HepG2 (cell line): ENCODE measurements around the gene TBC1D16. TPM values are rescaled to one million over a fixed set of nuclear protein-coding genes. Genes with fewer than 3 reads are reported as not detected.

Experiments
- ATAC-seq: fragments of 200-7000 bp; cut with Tn5 transposase; 3 replicates; pipeline ENCODE4 v1.9.1; 2020; ENCODE audit warnings: mild to moderate bottlenecking, moderate library complexity
- BruUV-seq: library from RNA; stranded (reverse); fragments of 400-500 nt; replicated peaks from 2 replicates; lab custom pipeline; 2021; lab: Mats Ljungman, UMichigan
- CTCF ChIA-PET: fragments of 300-600 bp; formaldehyde crosslinking; extraction: SDS; loops from one replicate; lab custom pipeline; 2021; ENCODE audit warnings: low total read pairs, inconsistent platforms, low intra/inter-chr PET ratio; lab: Yijun Ruan, JAX
- POLR2A ChIA-PET: fragments of 350-600 bp; sonication (Branson Sonifier 250); formaldehyde crosslinking; loops from one replicate; lab custom pipeline; 2020; ENCODE audit warnings: antibody characterized with exemption, inconsistent platforms; lab: Yijun Ruan, JAX
- DNase-seq: peaks from one replicate; pipeline ENCODE4 v3.0.0-alpha.2; 2015; ENCODE audit warnings: low spot score
- FAIRE-seq: peaks from 3 replicates; lab custom pipeline; 2011; peaks lifted over from hg19 to GRCh38; lab: Jason Lieb, UNC
- H2AFZ ChIP-seq: one replicate; pipeline ENCODE4 v1.6.1; 2011; ENCODE audit warnings: low read length, inconsistent platforms
- H3K27ac ChIP-seq: fragments of 300-600 bp; 3 replicates; pipeline ENCODE4 v1.8.0; 2011; ENCODE audit warnings: mixed run types, mild to moderate bottlenecking, mixed read lengths, low read length, inconsistent platforms; ENCODE audit not compliant: insufficient read depth; ENCODE audit errors: extremely low read length
- H3K27me3 ChIP-seq, 2 experiments: fragments of 200-600 bp in 1 of 2; 2 replicates in 1 of 2; 3 replicates in 1 of 2; pipeline versions ENCODE4 v1.6.0 to v1.8.0; 2011; ENCODE audit warnings: low read length in 2 of 2, mild to moderate bottlenecking in 2 of 2, moderate library complexity in 2 of 2, inconsistent platforms in 1 of 2; ENCODE audit not compliant: insufficient read depth in 2 of 2, control insufficient read depth in 1 of 2
- H3K36me3 ChIP-seq, 2 experiments: fragments of 200-600 bp in 1 of 2; replicated peaks in 1 of 2; 2 replicates in 1 of 2; 3 replicates in 1 of 2; pipeline versions ENCODE4 v1.5.1 to v1.8.0; 2011; ENCODE audit warnings: low read length in 2 of 2, inconsistent platforms in 1 of 2; ENCODE audit not compliant: insufficient read depth in 2 of 2, control insufficient read depth in 1 of 2
- H3K4me1 ChIP-seq: 2 replicates; pipeline ENCODE4 v1.5.1; 2012; ENCODE audit warnings: low read length, inconsistent platforms; ENCODE audit not compliant: insufficient read depth
- H3K4me2 ChIP-seq: 2 replicates; pipeline ENCODE4 v1.6.0; 2011; ENCODE audit warnings: low read depth, low read length, inconsistent platforms
- H3K4me3 ChIP-seq, 3 experiments: fragments of 200-600 bp in 1 of 3; sonication (generic), shearing (Covaris generic) in 1 of 3; replicated peaks in 1 of 3; 2 replicates each; pipeline ENCODE4 v1.5.1; 2011 to 2016; ENCODE audit warnings: low read length in 3 of 3, inconsistent platforms in 2 of 3, low read depth in 2 of 3, mild to moderate bottlenecking in 2 of 3, control low read depth in 1 of 3, mixed read lengths in 1 of 3; ENCODE audit not compliant: insufficient read depth in 1 of 3
- H3K79me2 ChIP-seq: one replicate; pipeline ENCODE4 v1.6.1; 2011; ENCODE audit warnings: low read length, inconsistent platforms; ENCODE audit not compliant: insufficient read depth
- H3K9ac ChIP-seq: 2 replicates; pipeline ENCODE4 v1.6.0; 2011; ENCODE audit warnings: mild to moderate bottlenecking, low read depth, low read length, inconsistent platforms; ENCODE audit not compliant: insufficient read depth
- H3K9me3 ChIP-seq: 2 replicates; pipeline ENCODE4 v1.5.1; 2012; ENCODE audit warnings: mild to moderate bottlenecking, low read length
- H4K20me1 ChIP-seq: 2 replicates; pipeline ENCODE4 v1.6.0; 2011; ENCODE audit warnings: inconsistent platforms, mild to moderate bottlenecking, low read length, moderate library complexity; ENCODE audit not compliant: insufficient read depth
- ERF ChIP-seq: IDR thresholded peaks from 2 replicates; pipeline ENCODE4 v1.6.1; 2018; ENCODE audit warnings: missing biosample characterization, missing genetic modification reagents
- FOXA3 ChIP-seq: IDR thresholded peaks from 2 replicates; pipeline ENCODE4 v1.6.1; 2016; ENCODE audit warnings: missing genetic modification reagents, missing compliant biosample characterization
- HHEX ChIP-seq: IDR thresholded peaks from 2 replicates; pipeline ENCODE4 v1.6.1; 2016; ENCODE audit warnings: control low read depth
- HNRNPL ChIP-seq: fragments of 200-400 bp; formaldehyde crosslinking; IDR thresholded peaks from 2 replicates; pipeline ENCODE4 v1.6.1; 2017; ENCODE audit warnings: mild to moderate bottlenecking, low read depth, low read length
- IKZF1 ChIP-seq: fragments of 450-650 bp; IDR thresholded peaks from 2 replicates; pipeline ENCODE4 v1.7.1; 2016
- MAFF ChIP-seq: IDR thresholded peaks from 2 replicates; pipeline ENCODE4 v1.6.1; 2011; ENCODE audit warnings: low read depth, low read length, improper control_type of control experiment
- MBD4 ChIP-seq: IDR thresholded peaks from 2 replicates; pipeline ENCODE4 v1.6.1; 2012; ENCODE audit warnings: low read length, inconsistent platforms, borderline replicate concordance
- MBNL3 ChIP-seq: fragments of 250-450 bp; sonication (Bioruptor Pico); conservative IDR thresholded peaks from 2 replicates; pipeline ENCODE4 v1.8.0; 2022; ENCODE audit warnings: mild to moderate bottlenecking, inconsistent platforms
- MXD1 ChIP-seq: sonication (generic); formaldehyde crosslinking; IDR thresholded peaks from 2 replicates; pipeline ENCODE4 v1.4.0; 2020; ENCODE audit warnings: mild to moderate bottlenecking, missing genetic modification reagents
- MYC ChIP-seq: sonication (generic); formaldehyde crosslinking; IDR thresholded peaks from 2 replicates; pipeline ENCODE4 v1.9.0; 2021; ENCODE audit warnings: missing genetic modification reagents, borderline replicate concordance
- NFKB2 ChIP-seq: sonication (generic); formaldehyde crosslinking; IDR thresholded peaks from 2 replicates; pipeline ENCODE4 v1.4.0; 2020; ENCODE audit warnings: missing genetic modification reagents, borderline replicate concordance
- PAF1 ChIP-seq: IDR thresholded peaks from 2 replicates; pipeline ENCODE4 v1.6.1; 2016; ENCODE audit warnings: missing genetic modification reagents, missing compliant biosample characterization
- REXO4 ChIP-seq: sonication (generic); formaldehyde crosslinking; IDR thresholded peaks from 2 replicates; pipeline ENCODE4 v1.8.0; 2022; ENCODE audit warnings: missing genetic modification reagents, mild to moderate bottlenecking, borderline replicate concordance
- RFX3 ChIP-seq: IDR thresholded peaks from 2 replicates; pipeline ENCODE4 v1.6.1; 2016; ENCODE audit warnings: missing biosample characterization, missing genetic modification reagents
- RFXANK ChIP-seq: IDR thresholded peaks from 2 replicates; pipeline ENCODE4 v1.6.1; 2016
- SNAI1 ChIP-seq: sonication (generic); formaldehyde crosslinking; IDR thresholded peaks from 2 replicates; pipeline ENCODE4 v1.5.0; 2020; ENCODE audit warnings: mild to moderate bottlenecking, missing genetic modification reagents, borderline replicate concordance
- TOPORS ChIP-seq: sonication (generic); formaldehyde crosslinking; IDR thresholded peaks from 2 replicates; pipeline ENCODE4 v1.8.0; 2023; ENCODE audit warnings: mild to moderate bottlenecking, missing genetic modification reagents
- TRIM24 ChIP-seq: sonication (generic); formaldehyde crosslinking; IDR thresholded peaks from 2 replicates; pipeline ENCODE4 v1.8.0; 2022; ENCODE audit warnings: mild to moderate bottlenecking, missing genetic modification reagents
- ZC3H13 ChIP-seq: sonication (generic); formaldehyde crosslinking; IDR thresholded peaks from 2 replicates; pipeline ENCODE4 v1.8.1; 2023; ENCODE audit warnings: mild to moderate bottlenecking, missing genetic modification reagents, moderate library complexity
- ZNF326 ChIP-seq: sonication (generic); formaldehyde crosslinking; IDR thresholded peaks from 2 replicates; pipeline ENCODE4 v1.4.0; 2020; ENCODE audit warnings: missing genetic modification reagents, borderline replicate concordance
- ZNF510 ChIP-seq: sonication (generic); formaldehyde crosslinking; IDR thresholded peaks from 2 replicates; pipeline ENCODE4 v1.4.0; 2020; ENCODE audit warnings: low read depth, mild to moderate bottlenecking, missing genetic modification reagents
- ZNF598 ChIP-seq: sonication (generic); formaldehyde crosslinking; IDR thresholded peaks from 2 replicates; pipeline ENCODE4 v1.5.1; 2020; ENCODE audit warnings: mild to moderate bottlenecking, missing genetic modification reagents, borderline replicate concordance
- ZSCAN21 ChIP-seq: sonication (generic); formaldehyde crosslinking; IDR thresholded peaks from 2 replicates; pipeline ENCODE4 v1.8.0; 2022; ENCODE audit warnings: mild to moderate bottlenecking, missing genetic modification reagents, moderate library complexity, borderline replicate concordance
- WGBS: methylation state at CpG from one replicate; pipeline ENCODE4 v1.1.6; 2017; ENCODE audit warnings: low lambda C conversion rate; 5-methylcytosine and 5-hydroxymethylcytosine counted together
- in situ Hi-C: cut with HindIII; loops from 2 replicates; pipeline ENCODE4 v1.10.0; 2017; ENCODE audit warnings: low pct_unique_long_range_greater_than_20kb; ENCODE audit not compliant: extremely low pct_ligation_motif_present
- intact Hi-C: fragments of 100-400 bp; cut with micrococcal nuclease; formaldehyde crosslinking; loops from one replicate; pipeline ENCODE4 v1.10.0; 2022; ENCODE audit not compliant: unreplicated experiment
- polyA plus RNA-seq, 8 experiments: library from polyadenylated mRNA; depleted of rRNA in 3 of 8; stranded (reverse) in 7 of 8; unstranded in 1 of 8; fragments of >200 nt; fragmentation: Illumina TruSeq in 4 of 8; extraction: Trizol in 4 of 8; gene quantifications; 2 replicates each; pipeline versions ENCODE4 v1.2.1 to v1.2.3, GENCODE V29; 2011 to 2016; ENCODE audit warnings: low read depth in 4 of 8, missing spikeins in 1 of 8, mixed read lengths in 1 of 8; ENCODE audit not compliant: insufficient read depth in 1 of 8
- total RNA-seq, 5 experiments: library from RNA; depleted of rRNA; stranded (reverse); fragments of >200 nt; fragmentation: Illumina TruSeq; extraction: Trizol; gene quantifications; 2 replicates each; pipeline ENCODE4 v1.2.3, GENCODE V29; 2016; ENCODE audit warnings: low read depth in 1 of 5
- TF ChIP-seq, protein P1 (sequence below): IDR thresholded peaks from 2 replicates; pipeline ENCODE4 v1.6.1; 2016; ENCODE audit warnings: missing biosample characterization, missing genetic modification reagents, low read depth

TBC1D16 gene
- total and polyA plus RNA-seq, 2 of the 13 experiments (the other 11 are each of a cell fraction or from before 2014, with no cell fraction given) = 14.9 to 24.9 TPM

DNA sequence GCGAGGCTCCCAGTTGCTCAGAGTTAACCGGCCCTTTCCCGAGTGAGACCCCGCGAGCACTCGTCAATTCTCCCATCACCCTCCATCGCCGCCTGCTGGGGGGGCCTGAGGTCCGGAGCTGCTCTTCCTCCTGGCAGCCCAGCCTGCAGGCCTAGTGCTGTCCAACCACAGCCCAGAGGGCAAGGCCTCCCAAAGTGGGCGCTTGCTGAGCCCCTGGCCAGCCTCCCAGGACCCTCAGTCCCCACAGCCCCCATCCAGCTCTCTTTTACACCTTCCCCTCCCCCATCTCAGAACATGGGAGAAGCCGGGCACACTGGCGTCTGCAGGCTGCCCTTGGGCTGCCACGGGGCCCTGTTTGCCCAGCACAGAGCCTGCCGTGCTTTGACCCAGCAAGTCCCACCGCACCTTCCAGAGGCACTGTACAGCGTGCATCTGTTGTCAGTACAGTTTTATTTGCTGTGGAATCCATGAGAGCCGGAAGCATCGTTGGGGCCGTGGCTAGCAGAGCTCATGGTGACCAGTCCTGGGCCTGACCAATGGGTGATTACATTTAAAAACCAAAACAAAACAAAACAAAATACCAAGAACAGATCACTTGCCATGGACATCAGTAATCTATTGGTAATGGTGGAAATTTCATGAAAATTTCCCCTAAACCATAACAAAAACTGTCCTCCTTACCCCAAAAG lies 100.3 kb downstream of the TBC1D16 start:
- H3K4me3 ChIP-seq = no peak overlapping the region
- H2AFZ ChIP-seq = no peak overlapping the region
- intact Hi-C loops (no loop called here), in situ Hi-C loops (no loop called here)
- no peak overlapping the region for H3K27ac ChIP-seq
- DNase-seq = no peak
- H3K9ac ChIP-seq = no peak overlapping the region
- H3K27me3 ChIP-seq = no peaks in the 10 kb centered on the region
- POLR2A ChIA-PET = interaction anchor here (1.0 to 2.3 kb wide), 5 partner anchors 9 to 99 kb away, joined by 3 to 9 read pairs (median 7); no protein-coding TSS in a partner anchor
- BruUV-seq = no TSS peak
- H3K36me3 ChIP-seq = peaks cover 2 to 11% of the 10 kb centered on the region in 2 experiments
- H3K4me2 ChIP-seq = no peak overlapping the region
- ATAC-seq = peak; percentile 2; the same call in 2 of the 3 replicates
- H3K79me2 ChIP-seq = no peaks in the 10 kb centered on the region
- H3K9me3 ChIP-seq = no peaks in the 10 kb centered on the region
- H3K4me1 ChIP-seq = peaks cover 83% of the 10 kb centered on the region
- WGBS = 72% methylated on average over 19 of the region's 19 CpGs
- no peaks in the 10 kb centered on the region for H4K20me1 ChIP-seq
- peak; percentile 30 for FAIRE-seq
- CTCF ChIA-PET = no interaction called here
- TF ChIP-seq ZSCAN21 (CRISPR knock-in tag) (peak; percentile 11; the same call in 1 of the 2 replicates), MBNL3 (CRISPR knock-in tag) (no peak), IKZF1 (no peak), ZNF326 (CRISPR knock-in tag) (no peak), ZC3H13 (CRISPR knock-in tag) (0 out of 2 replicates have a peak, but pooled peaks have one; percentile 56), RFX3 (CRISPR knock-in tag) (no peak), MBD4 (no peak), TOPORS (CRISPR knock-in tag) (no peak), MYC (0 out of 2 replicates have a peak, but pooled peaks have one; percentile 29), NFKB2 (CRISPR knock-in tag) (peak; percentile 28; the same call in 1 of the 2 replicates), MAFF (no peak), ERF (CRISPR knock-in tag) (no peak), MXD1 (CRISPR knock-in tag) (no peak), SNAI1 (CRISPR knock-in tag) (no peak), PAF1 (CRISPR knock-in tag) (no peak), REXO4 (CRISPR knock-in tag) (no peak), HNRNPL (peak; percentile 92), HHEX (CRISPR knock-in tag) (no peak), RFXANK (CRISPR knock-in tag) (no peak), ZNF598 (no peak), TRIM24 (CRISPR knock-in tag) (no peak), ZNF510 (no peak), FOXA3 (no peak)
- TF ChIP-seq, protein P1, sequence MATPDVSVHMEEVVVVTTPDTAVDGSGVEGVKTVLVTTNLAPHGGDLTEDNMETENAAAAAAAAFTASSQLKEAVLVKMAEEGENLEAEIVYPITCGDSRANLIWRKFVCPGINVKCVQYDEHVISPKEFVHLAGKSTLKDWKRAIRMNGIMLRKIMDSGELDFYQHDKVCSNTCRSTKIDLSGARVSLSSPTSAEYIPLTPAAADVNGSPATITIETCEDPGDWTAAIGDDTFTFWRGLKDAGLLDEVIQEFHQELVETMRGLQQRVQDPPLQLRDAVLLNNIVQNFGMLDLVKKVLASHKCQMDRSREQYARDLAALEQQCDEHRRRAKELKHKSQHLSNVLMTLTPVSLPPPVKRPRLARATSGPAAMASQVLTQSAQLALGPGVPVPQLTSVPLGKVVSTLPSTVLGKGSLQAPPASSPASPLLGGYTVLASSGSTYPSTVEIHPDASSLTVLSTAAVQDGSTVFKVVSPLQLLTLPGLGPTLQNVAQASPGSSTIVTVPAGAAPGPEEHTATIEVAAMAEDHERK = no peak
